ENCODE results near the gene PTGFRN. TPM values are rescaled to one million over a fixed set of nuclear protein-coding genes. Genes with fewer than 3 reads are reported as not detected.

PTGFRN gene
- total and polyA plus RNA-seq, 2 experiments from 2014 or later = 17.4 to 32.7 TPM

GRCh38 chr1:116869611-116870010 is 40.1 kb upstream of the PTGFRN start:
- Mint-ChIP-seq H3K27me3 (ENCODE audit: insufficient read depth, low read depth, poor library complexity) (no peaks in the 10 kb centered on the region), H3K4me1 (no peaks in the 10 kb centered on the region), H3K27ac (no peak overlapping the region), H3K9me3 (no peaks in the 10 kb centered on the region), H3K4me3 (no peak overlapping the region), H3K36me3 (ENCODE audit: low read depth) (no peaks in the 10 kb centered on the region)
- no peak overlapping the region for H2AFZ ChIP-seq
- DNase-seq (ENCODE audit: low spot score) (no peak), ATAC-seq (no peak)
- H3K27me3 ChIP-seq (ENCODE audit: insufficient read depth) = no peaks in the 10 kb centered on the region
- no peaks in the 10 kb centered on the region; the same call in 1 of the 2 replicates for H3K36me3 ChIP-seq (ENCODE audit: insufficient read depth)
- TF ChIP-seq, protein P1, sequence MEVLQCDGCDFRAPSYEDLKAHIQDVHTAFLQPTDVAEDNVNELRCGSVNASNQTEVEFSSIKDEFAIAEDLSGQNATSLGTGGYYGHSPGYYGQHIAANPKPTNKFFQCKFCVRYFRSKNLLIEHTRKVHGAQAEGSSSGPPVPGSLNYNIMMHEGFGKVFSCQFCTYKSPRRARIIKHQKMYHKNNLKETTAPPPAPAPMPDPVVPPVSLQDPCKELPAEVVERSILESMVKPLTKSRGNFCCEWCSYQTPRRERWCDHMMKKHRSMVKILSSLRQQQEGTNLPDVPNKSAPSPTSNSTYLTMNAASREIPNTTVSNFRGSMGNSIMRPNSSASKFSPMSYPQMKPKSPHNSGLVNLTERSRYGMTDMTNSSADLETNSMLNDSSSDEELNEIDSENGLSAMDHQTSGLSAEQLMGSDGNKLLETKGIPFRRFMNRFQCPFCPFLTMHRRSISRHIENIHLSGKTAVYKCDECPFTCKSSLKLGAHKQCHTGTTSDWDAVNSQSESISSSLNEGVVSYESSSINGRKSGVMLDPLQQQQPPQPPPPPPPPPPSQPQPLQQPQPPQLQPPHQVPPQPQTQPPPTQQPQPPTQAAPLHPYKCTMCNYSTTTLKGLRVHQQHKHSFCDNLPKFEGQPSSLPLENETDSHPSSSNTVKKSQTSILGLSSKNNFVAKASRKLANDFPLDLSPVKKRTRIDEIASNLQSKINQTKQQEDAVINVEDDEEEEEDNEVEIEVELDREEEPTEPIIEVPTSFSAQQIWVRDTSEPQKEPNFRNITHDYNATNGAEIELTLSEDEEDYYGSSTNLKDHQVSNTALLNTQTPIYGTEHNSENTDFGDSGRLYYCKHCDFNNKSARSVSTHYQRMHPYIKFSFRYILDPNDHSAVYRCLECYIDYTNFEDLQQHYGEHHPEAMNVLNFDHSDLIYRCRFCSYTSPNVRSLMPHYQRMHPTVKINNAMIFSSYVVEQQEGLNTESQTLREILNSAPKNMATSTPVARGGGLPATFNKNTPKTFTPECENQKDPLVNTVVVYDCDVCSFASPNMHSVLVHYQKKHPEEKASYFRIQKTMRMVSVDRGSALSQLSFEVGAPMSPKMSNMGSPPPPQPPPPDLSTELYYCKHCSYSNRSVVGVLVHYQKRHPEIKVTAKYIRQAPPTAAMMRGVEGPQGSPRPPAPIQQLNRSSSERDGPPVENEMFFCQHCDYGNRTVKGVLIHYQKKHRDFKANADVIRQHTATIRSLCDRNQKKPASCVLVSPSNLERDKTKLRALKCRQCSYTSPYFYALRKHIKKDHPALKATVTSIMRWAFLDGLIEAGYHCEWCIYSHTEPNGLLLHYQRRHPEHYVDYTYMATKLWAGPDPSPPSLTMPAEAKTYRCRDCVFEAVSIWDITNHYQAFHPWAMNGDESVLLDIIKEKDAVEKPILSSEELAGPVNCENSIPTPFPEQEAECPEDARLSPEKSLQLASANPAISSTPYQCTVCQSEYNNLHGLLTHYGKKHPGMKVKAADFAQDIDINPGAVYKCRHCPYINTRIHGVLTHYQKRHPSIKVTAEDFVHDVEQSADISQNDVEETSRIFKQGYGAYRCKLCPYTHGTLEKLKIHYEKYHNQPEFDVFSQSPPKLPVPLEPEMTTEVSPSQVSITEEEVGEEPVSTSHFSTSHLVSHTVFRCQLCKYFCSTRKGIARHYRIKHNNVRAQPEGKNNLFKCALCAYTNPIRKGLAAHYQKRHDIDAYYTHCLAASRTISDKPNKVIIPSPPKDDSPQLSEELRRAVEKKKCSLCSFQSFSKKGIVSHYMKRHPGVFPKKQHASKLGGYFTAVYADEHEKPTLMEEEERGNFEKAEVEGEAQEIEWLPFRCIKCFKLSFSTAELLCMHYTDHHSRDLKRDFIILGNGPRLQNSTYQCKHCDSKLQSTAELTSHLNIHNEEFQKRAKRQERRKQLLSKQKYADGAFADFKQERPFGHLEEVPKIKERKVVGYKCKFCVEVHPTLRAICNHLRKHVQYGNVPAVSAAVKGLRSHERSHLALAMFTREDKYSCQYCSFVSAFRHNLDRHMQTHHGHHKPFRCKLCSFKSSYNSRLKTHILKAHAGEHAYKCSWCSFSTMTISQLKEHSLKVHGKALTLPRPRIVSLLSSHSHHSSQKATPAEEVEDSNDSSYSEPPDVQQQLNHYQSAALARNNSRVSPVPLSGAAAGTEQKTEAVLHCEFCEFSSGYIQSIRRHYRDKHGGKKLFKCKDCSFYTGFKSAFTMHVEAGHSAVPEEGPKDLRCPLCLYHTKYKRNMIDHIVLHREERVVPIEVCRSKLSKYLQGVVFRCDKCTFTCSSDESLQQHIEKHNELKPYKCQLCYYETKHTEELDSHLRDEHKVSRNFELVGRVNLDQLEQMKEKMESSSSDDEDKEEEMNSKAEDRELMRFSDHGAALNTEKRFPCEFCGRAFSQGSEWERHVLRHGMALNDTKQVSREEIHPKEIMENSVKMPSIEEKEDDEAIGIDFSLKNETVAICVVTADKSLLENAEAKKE (CRISPR knock-in tag; IDR thresholded peaks at IDR 0.05) = no peak
- TF ChIP-seq EZH2 (IDR thresholded peaks at IDR 0.05; ENCODE audit: low read depth, unreplicated experiment) (no peak), CTCF (conservative IDR thresholded peaks at IDR 0.05; ENCODE audit: low read depth in 2 of 2) (no peak), EZH2phosphoT487 (IDR thresholded peaks at IDR 0.05; ENCODE audit: unreplicated experiment) (no peak), ZNF331 (CRISPR knock-in tag; IDR thresholded peaks at IDR 0.05; ENCODE audit: low read depth) (no peak), REST (IDR thresholded peaks at IDR 0.05; ENCODE audit: unreplicated experiment) (no peak), JUNB (IDR thresholded peaks at IDR 0.05; ENCODE audit: unreplicated experiment) (no peak)
- TF ChIP-seq, protein P2, sequence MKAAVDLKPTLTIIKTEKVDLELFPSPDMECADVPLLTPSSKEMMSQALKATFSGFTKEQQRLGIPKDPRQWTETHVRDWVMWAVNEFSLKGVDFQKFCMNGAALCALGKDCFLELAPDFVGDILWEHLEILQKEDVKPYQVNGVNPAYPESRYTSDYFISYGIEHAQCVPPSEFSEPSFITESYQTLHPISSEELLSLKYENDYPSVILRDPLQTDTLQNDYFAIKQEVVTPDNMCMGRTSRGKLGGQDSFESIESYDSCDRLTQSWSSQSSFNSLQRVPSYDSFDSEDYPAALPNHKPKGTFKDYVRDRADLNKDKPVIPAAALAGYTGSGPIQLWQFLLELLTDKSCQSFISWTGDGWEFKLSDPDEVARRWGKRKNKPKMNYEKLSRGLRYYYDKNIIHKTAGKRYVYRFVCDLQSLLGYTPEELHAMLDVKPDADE (IDR thresholded peaks at IDR 0.05) = no peak
- H3K4me3 ChIP-seq = no peak overlapping the region
- no peaks in the 10 kb centered on the region for H3K4me1 ChIP-seq (ENCODE audit: insufficient read depth)
- no peaks in the 10 kb centered on the region for H3F3A ChIP-seq (replicated peaks; ENCODE audit: low read depth)
- no peak overlapping the region for H3K4me2 ChIP-seq
- peaks cover 8% of the 10 kb centered on the region; the same call in 1 of the 2 replicates for H3K9me2 ChIP-seq (ENCODE audit: insufficient read depth)
- H4K20me1 ChIP-seq (replicated peaks; ENCODE audit: insufficient read depth) = no peaks in the 10 kb centered on the region
- H3K79me2 ChIP-seq (replicated peaks; ENCODE audit: insufficient read depth) = no peaks in the 10 kb centered on the region
- H3K27ac ChIP-seq (ENCODE audit: low read depth) = no peak overlapping the region
